Measurements from ENCODE around the gene BTF3L4.
"Not testable (repeated sequence)": the region's sequence is repeated elsewhere in the genome, so short reads cannot be mapped to it uniquely, and the experiment has no call there.

BTF3L4 gene

GRCh38 chr1:52033190-52034049, 22.7 kb upstream of the BTF3L4 start, which contains the start of gene KTI12:
Gene KTI12 (minus strand): TSS chr1:52033810. CDS start chr1:52033761, 49 bp downstream.
- peaks cover 30% of the 10 kb centered on the region for H3K4me1 ChIP-seq
- no peaks in the 10 kb centered on the region for H3K9me3 ChIP-seq
- peak within 1 kb of the TSS; percentile 94 for H3K27ac ChIP-seq
- TF ChIP-seq Cebpa-rat (IDR thresholded peaks at IDR 0.05), result no peak
- peaks cover 48% of the 10 kb centered on the region for H4K20me1 ChIP-seq
- H3K9ac ChIP-seq, result peak within 1 kb of the TSS; percentile 96
- H3K4me3 ChIP-seq, result peak within 1 kb of the TSS; percentile 92
- H3K27me3 ChIP-seq, result no peaks in the 10 kb centered on the region
- H3K36me3 ChIP-seq, result peaks cover 55% of the 10 kb centered on the region
- peak within 1 kb of the TSS; percentile 94 for H3K4me2 ChIP-seq

DNA sequence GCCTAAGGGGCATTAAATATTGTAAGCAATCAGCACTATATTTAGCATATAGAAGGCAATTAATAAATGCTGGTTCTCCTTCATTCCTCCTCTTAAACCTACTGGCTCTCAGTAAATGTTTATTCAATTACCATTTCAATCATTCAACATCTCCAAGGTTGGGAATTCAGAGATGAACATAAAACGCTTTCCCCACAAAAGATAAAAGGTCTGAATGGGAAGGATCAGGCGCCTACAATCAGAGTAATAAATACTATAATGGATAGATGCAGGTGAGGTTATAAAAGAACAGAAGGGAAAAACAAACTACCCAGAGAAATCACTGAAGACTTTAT, 22.1 kb upstream of the BTF3L4 start:
- Histone ChIP-seq H3K27me3 (no peaks in the 10 kb centered on the region), H3K4me1 (peaks cover 30% of the 10 kb centered on the region), H4K20me1 (peaks cover 44% of the 10 kb centered on the region), H3K9me3 (no peaks in the 10 kb centered on the region), H3K36me3 (peaks cover 61% of the 10 kb centered on the region), H3K4me2 (peak overlapping the region; percentile 94), H3K27ac (peak overlapping the region; percentile 94; the same call in 1 of the 2 replicates), H3K4me3 (peak overlapping the region; percentile 92), H3K9ac (no peak overlapping the region)
- TF ChIP-seq Cebpa-rat (IDR thresholded peaks at IDR 0.05), result no peak

DNA sequence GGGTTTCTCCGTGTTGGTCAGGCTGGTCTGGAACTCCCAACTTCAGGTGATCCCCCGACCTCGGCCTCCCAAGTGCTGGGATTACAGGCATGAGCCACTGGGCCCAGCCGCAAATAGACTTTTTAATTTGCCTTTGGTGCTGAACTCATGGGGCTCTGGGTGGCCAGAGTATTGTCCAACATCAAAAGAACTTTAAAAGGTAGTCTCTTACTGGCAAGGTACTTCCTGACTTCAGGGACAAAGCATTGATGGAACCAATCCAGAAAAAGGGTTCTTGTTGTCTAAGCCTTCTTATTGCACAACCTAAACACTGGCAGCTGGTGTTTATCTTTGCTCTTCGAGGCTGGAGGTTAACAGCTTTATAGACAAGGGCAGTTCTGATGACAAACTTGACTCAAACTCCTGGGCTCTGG, 18.7 kb upstream of the BTF3L4 start:
- H3K4me3 ChIP-seq, result no peak overlapping the region
- H3K9me3 ChIP-seq, result no peaks in the 10 kb centered on the region
- H3K27me3 ChIP-seq, result no peaks in the 10 kb centered on the region
- TF ChIP-seq Cebpa-rat (IDR thresholded peaks at IDR 0.05), result peak; percentile 19; the same call in 1 of the 2 replicates
- no peak overlapping the region for H3K9ac ChIP-seq
- H3K4me2 ChIP-seq, result no peak overlapping the region
- H3K36me3 ChIP-seq, result peaks cover 72% of the 10 kb centered on the region
- no peak overlapping the region for H3K27ac ChIP-seq
- H3K4me1 ChIP-seq, result peaks cover 8% of the 10 kb centered on the region
- peaks cover 20% of the 10 kb centered on the region for H4K20me1 ChIP-seq

DNA sequence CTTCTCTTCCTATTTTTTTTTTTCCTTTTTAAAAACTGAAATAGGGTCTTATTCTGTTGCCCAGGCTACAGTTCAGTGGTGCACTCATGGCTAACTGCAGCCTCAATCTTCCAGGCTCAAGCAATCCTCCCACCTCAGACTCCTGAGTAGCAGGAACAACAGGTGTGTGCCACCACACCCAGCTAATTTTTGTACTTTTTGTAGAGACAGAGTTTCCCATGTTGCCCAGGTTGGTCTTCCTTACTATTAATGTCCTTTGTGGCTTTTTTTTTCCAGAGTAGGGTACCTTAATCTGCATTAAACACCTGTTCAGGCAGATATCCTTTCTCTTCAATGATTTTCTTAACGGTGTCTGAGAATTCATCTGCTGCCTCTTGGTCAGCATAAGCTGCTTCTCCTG, 18.2 kb upstream of the BTF3L4 start:
- H3K27ac ChIP-seq, result no peak overlapping the region
- no peak overlapping the region for H3K9ac ChIP-seq
- peaks cover 20% of the 10 kb centered on the region for H4K20me1 ChIP-seq
- no peak overlapping the region for H3K4me3 ChIP-seq
- H3K4me2 ChIP-seq, result no peak overlapping the region
- TF ChIP-seq Cebpa-rat (IDR thresholded peaks at IDR 0.05), result no peak
- peaks cover 6% of the 10 kb centered on the region; the same call in 1 of the 2 replicates for H3K4me1 ChIP-seq
- H3K27me3 ChIP-seq, result no peaks in the 10 kb centered on the region
- no peaks in the 10 kb centered on the region for H3K9me3 ChIP-seq
- peaks cover 77% of the 10 kb centered on the region for H3K36me3 ChIP-seq

GRCh38 chr1:52041551-52042185, 14.4 kb upstream of the BTF3L4 start:
- H3K27me3 ChIP-seq, result no peaks in the 10 kb centered on the region
- H3K4me1 ChIP-seq, result no peaks in the 10 kb centered on the region
- TF ChIP-seq Cebpa-rat (IDR thresholded peaks at IDR 0.05), result no peak
- H3K9me3 ChIP-seq, result no peaks in the 10 kb centered on the region
- no peak overlapping the region for H3K27ac ChIP-seq
- no peak overlapping the region for H3K4me2 ChIP-seq
- peaks cover 91% of the 10 kb centered on the region for H3K36me3 ChIP-seq
- H3K4me3 ChIP-seq, result no peak overlapping the region
- peaks cover 47% of the 10 kb centered on the region for H4K20me1 ChIP-seq
- H3K9ac ChIP-seq, result no peak overlapping the region

GRCh38 chr1:52045236-52045635, 10.9 kb upstream of the BTF3L4 start:
- no peak for TF ChIP-seq Cebpa-rat (IDR thresholded peaks at IDR 0.05)

DNA sequence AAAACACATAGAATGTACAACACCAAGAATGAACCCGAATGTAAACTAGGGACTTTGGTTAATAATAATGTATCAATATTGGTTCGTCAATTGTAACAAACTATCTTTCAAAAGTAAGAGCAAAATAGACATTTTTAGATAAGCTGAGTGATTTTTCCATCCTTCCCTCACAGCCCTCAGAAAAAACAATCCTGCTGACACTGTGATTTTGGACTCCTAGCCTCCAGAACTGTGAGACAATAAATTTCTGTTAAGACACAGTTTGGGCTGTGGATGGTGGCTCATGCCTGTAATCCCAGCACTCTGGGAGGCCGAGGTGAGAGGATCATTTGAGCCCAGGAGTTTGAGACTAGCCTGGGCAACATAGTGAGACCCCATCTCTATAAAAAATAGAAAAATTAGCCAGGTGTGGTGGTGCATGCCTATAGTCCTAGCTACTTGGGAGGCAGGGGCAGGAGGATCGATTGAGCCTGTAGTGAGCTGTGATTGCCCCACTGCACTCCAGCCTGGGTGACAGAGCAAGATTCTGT, 10.4 kb upstream of the BTF3L4 start:
- H3K27ac ChIP-seq, H3K4me2 ChIP-seq: not testable (repeated sequence)

More at GRCh38 chr1:52045236-52045635, 10.9 kb upstream of the BTF3L4 start:
- Histone ChIP-seq H4K20me1 (peaks cover 65% of the 10 kb centered on the region), H3K4me3 (no peak overlapping the region), H3K36me3 (peaks cover 79% of the 10 kb centered on the region), H3K9me3 (peaks cover 8% of the 10 kb centered on the region), H3K9ac (no peak overlapping the region), H3K27me3 (no peaks in the 10 kb centered on the region), H3K27ac (no peak overlapping the region), H3K4me2 (no peak overlapping the region), H3K4me1 (no peaks in the 10 kb centered on the region)

DNA sequence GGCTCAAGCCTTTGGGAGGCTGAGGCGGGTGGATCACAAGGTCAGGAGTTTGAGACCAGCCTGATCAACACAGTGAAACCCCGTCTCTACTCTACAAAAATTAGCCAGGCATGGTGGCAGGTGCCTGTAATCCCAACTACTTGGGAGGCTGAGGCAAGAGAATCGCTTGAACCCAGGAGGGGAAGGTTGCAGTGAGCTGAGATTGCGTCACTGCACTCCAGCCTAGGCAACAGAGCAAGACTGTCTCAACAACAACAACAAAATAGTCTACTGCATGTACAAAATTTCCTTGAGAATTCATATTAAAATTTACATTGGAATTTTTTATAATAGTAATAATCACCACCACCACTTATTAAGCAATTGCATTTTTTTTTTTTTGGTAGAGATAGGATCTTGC, 6.8 kb upstream of the BTF3L4 start:
- not testable (repeated sequence) for H3K4me2 ChIP-seq

More for the DNA sequence above, 10.4 kb upstream of the BTF3L4 start:
- H3K27me3 ChIP-seq, H3K4me1 ChIP-seq, H3K9ac ChIP-seq, H3K9me3 ChIP-seq, H3K4me3 ChIP-seq: not testable (repeated sequence)
- peaks cover 70% of the 10 kb centered on the region for H4K20me1 ChIP-seq
- H3K36me3 ChIP-seq, result peaks cover 74% of the 10 kb centered on the region

DNA sequence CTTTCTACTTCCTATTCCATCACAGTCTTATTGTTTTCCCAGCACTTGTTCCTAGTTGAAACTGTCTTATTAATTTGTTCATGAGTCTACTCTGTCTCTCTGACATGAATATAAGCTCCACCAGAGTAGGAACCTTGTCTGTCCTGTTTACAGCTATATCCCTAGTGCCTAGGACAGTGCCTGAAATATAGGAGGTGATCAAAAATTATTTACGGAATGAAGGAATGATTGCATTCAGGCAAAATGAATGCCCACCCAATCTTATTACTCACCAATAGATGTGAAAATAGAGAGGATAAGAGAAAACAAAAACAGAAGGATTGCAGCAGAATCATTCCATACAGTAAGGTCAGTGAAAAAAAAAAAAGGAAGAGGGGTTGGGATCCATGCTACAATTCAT, 2.2 kb upstream of the BTF3L4 start:
- peaks cover 31% of the 10 kb centered on the region for H3K36me3 ChIP-seq
- peaks cover 36% of the 10 kb centered on the region for H3K4me1 ChIP-seq
- TF ChIP-seq Cebpa-rat (IDR thresholded peaks at IDR 0.05), result no peak
- H3K4me2 ChIP-seq, result peak overlapping the region; percentile 92
- peak overlapping the region; percentile 90 for H3K9ac ChIP-seq
- no peaks in the 10 kb centered on the region for H3K27me3 ChIP-seq
- peaks cover 79% of the 10 kb centered on the region for H4K20me1 ChIP-seq
- peak overlapping the region; percentile 89 for H3K4me3 ChIP-seq
- H3K27ac ChIP-seq, result no peak overlapping the region
- no peaks in the 10 kb centered on the region for H3K9me3 ChIP-seq

More for the DNA sequence above, 6.8 kb upstream of the BTF3L4 start:
- H3K36me3 ChIP-seq, result peaks cover 62% of the 10 kb centered on the region
- peaks cover 74% of the 10 kb centered on the region for H4K20me1 ChIP-seq
- H3K4me3 ChIP-seq, H3K27me3 ChIP-seq, H3K9me3 ChIP-seq, H3K9ac ChIP-seq, H3K27ac ChIP-seq: not testable (repeated sequence)
- H3K4me1 ChIP-seq, result peaks cover 16% of the 10 kb centered on the region

Data from BLaER1 (cell line).